Transverse colon (tissue), 4 donors: ENCODE data around the gene RELN. TPM values are rescaled to one million over a fixed set of nuclear protein-coding genes. Genes with fewer than 3 reads are reported as not detected.

Source experiments
- DNase-seq: peaks from one replicate; pipeline ENCODE4 v3.0.0-alpha.2; 2019
- H3K27ac ChIP-seq, 4 donors: fragments of 200-600 bp; sonication (generic); 2 replicates each; pipeline ENCODE4 v1.5.1; 2016 to 2018; ENCODE audit warnings: inconsistent platforms in 4 of 4
- H3K27me3 ChIP-seq: fragments of 200-600 bp; sonication (generic); 2 replicates; pipeline ENCODE4 v1.5.1; 2017; ENCODE audit warnings: inconsistent platforms
- H3K36me3 ChIP-seq, 4 donors: fragments of 200-600 bp; sonication (generic); 2 replicates each; pipeline ENCODE4 v1.5.1; 2017 to 2019; ENCODE audit warnings: inconsistent platforms in 4 of 4
- H3K4me1 ChIP-seq, 4 donors: fragments of 200-600 bp; sonication (generic); 2 replicates each; pipeline ENCODE4 v1.5.1; 2017 to 2020; ENCODE audit warnings: inconsistent platforms in 4 of 4
- H3K4me3 ChIP-seq, 4 donors: fragments of 200-600 bp; sonication (generic); 1 replicate in 1 of 4; 2 replicates in 3 of 4; pipeline versions ENCODE4 v1.5.1 to v1.6.1; 2017 to 2019; ENCODE audit warnings: inconsistent platforms in 4 of 4
- H3K9me3 ChIP-seq, 2 donors: fragments of 200-600 bp; sonication (generic); 2 replicates each; pipeline ENCODE4 v1.5.1; 2017 to 2019; ENCODE audit warnings: inconsistent platforms in 2 of 2
- EP300 ChIP-seq: sonication (generic); formaldehyde crosslinking; IDR thresholded peaks from one replicate; pipeline ENCODE4 v1.6.1; 2017; ENCODE audit warnings: antibody characterized with exemption, low read depth
- POLR2A ChIP-seq: fragments of 450-650 bp; IDR thresholded peaks from one replicate; pipeline ENCODE4 v1.6.1; 2016; ENCODE audit warnings: antibody characterized with exemption, mild to moderate bottlenecking, moderate library complexity
- POLR2AphosphoS5 ChIP-seq, 3 donors: sonication (generic); formaldehyde crosslinking; IDR thresholded peaks; one replicate each; pipeline ENCODE4 v1.6.1; 2016; ENCODE audit warnings: antibody characterized with exemption in 3 of 3
- WGBS, 2 donors: methylation state at CpG; one replicate each; pipeline ENCODE4 v1.1.5; 2018; ENCODE audit warnings: low coverage in 1 of 2; 5-methylcytosine and 5-hydroxymethylcytosine counted together
- in situ Hi-C, 4 donors: fragments of 200-750 bp; cut with MboI; loops; one replicate each; pipeline versions ENCODE4 v1.15.0 to v1.15.1; 2017; ENCODE audit warnings: low sequenced_read_pairs in 3 of 4, low pct_ligation_motif_present in 1 of 4, low pct_unique_long_range_greater_than_20kb in 1 of 4
- intact Hi-C: fragments of 100-400 bp; cut with DNase I; formaldehyde crosslinking; loops from one replicate; pipeline ENCODE4 v1.15.1; 2023; ENCODE audit warnings: low total_unique reads
- small RNA-seq, 4 donors: library from RNA; depleted of rRNA; stranded (forward); fragments of <200 nt; gene quantifications; one replicate each; pipeline ENCODE3, GENCODE V24; 2016
- total RNA-seq, 4 donors: library from RNA; depleted of rRNA; stranded (reverse); fragments of >200 nt; gene quantifications; one replicate each; pipeline ENCODE4 v1.1.0, GENCODE V29; 2016
- TF ChIP-seq, protein P1 (sequence below), 5 experiments: fragments of 200-600 bp in 3 of 5; fragments of 450-650 bp in 2 of 5; sonication (generic) in 3 of 5; IDR thresholded peaks; 1 replicate in 2 of 5; 2 replicates in 3 of 5; pipeline ENCODE4 v1.5.1; 2016 to 2017; ENCODE audit warnings: antibody characterized with exemption in 5 of 5, inconsistent platforms in 3 of 5, mild to moderate bottlenecking in 2 of 5, moderate library complexity in 1 of 5

The RELN gene
- total RNA-seq, 4 donors from 2014 or later = 1.00 to 2.7 (median 1.5) TPM; not detected in 1

DNA sequence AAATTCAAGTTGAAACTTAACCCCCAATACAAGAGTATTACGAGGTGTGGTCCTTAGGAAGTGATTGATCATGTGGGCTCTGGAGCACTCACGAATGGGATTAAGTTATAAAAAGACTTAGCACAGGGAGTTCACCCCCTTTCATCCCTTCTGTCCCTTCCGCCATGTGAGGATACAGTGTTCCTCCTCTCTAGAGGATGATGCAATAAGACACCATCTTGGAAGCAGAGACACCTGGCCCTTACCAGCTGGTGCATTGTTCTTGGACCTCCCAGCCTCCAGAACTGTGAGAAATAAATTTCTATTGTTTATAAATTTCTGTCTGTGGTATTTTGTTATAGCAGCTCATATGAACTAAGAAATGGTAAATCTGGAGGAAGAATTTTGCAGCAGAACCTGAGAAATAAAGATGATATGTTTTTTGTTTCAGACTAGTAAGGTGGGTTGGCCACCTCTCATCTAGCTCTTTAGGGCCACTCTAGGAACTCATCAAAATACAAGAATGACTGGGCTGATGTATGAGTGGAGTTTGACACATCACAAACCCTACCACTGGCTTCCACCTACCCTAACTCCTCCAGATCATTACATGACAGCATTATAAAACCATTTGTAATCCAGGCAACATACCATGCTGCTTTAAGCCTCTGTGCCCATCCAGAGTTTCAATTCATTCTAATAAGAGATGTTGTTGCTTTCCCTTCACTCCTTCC is 565.8 kb downstream of the RELN start:
- no peaks in the 10 kb centered on the region for H3K4me1 ChIP-seq
- WGBS, 2 donors = 70 to 73% methylated on average over 2 to 3 of the region's 3 CpGs
- DNase-seq = no peak
- intact Hi-C loops = no loop called here
- no peak overlapping the region for H3K27ac ChIP-seq
- TF ChIP-seq EP300 = no peak
- TF ChIP-seq, protein P1, sequence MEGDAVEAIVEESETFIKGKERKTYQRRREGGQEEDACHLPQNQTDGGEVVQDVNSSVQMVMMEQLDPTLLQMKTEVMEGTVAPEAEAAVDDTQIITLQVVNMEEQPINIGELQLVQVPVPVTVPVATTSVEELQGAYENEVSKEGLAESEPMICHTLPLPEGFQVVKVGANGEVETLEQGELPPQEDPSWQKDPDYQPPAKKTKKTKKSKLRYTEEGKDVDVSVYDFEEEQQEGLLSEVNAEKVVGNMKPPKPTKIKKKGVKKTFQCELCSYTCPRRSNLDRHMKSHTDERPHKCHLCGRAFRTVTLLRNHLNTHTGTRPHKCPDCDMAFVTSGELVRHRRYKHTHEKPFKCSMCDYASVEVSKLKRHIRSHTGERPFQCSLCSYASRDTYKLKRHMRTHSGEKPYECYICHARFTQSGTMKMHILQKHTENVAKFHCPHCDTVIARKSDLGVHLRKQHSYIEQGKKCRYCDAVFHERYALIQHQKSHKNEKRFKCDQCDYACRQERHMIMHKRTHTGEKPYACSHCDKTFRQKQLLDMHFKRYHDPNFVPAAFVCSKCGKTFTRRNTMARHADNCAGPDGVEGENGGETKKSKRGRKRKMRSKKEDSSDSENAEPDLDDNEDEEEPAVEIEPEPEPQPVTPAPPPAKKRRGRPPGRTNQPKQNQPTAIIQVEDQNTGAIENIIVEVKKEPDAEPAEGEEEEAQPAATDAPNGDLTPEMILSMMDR (IDR thresholded peaks at IDR 0.05) = no peak
- TF ChIP-seq POLR2AphosphoS5 (IDR thresholded peaks at IDR 0.05) = no peak
- no peak for TF ChIP-seq POLR2A
- in situ Hi-C loops = no loop called here
- no peaks in the 10 kb centered on the region for H3K36me3 ChIP-seq
- no peaks in the 10 kb centered on the region for H3K27me3 ChIP-seq
- H3K4me3 ChIP-seq = no peak overlapping the region
- no peaks in the 10 kb centered on the region for H3K9me3 ChIP-seq

Small RNA genes within 50 kb of the gene (small RNA-seq; reads per million reads assigned to genes)
- 0 reads per million in 4 donors for gene RF00019

Other genes with a start within 250 kb of the RELN start
- gene ORC5, start 218.4 kb upstream of the RELN start, total RNA-seq = 10 to 100 TPM in 2 of 4 donors, 1 to 10 TPM in 2; 9.0 to 18.7 (median 11.3) TPM